Heart right ventricle (tissue), 16 donors: ENCODE data around the gene OMG. TPM values are rescaled to one million over a fixed set of nuclear protein-coding genes. Genes with fewer than 3 reads are reported as not detected.
"Not testable (repeated sequence)": the region's sequence is repeated elsewhere in the genome, so short reads cannot be mapped to it uniquely, and the experiment has no call there.

Experiments used
- ATAC-seq, 8 donors: fragments of 200-7000 bp; cut with Tn5 transposase; one replicate each; pipeline ENCODE4 v1.9.1; 2020; ENCODE audit warnings: mild to moderate bottlenecking in 8 of 8, moderate library complexity in 8 of 8, moderate number of reproducible peaks in 1 of 8
- DNase-seq, 2 donors: peaks; one replicate each; pipeline ENCODE4 v3.0.0-alpha.2; 2020
- H3K27ac ChIP-seq, 10 donors: fragments of 200-600 bp; sonication (generic) in 2 of 10; one replicate each; pipeline versions ENCODE4 v1.5.0 to v1.8.0; 2020 to 2022; ENCODE audit warnings: mild to moderate bottlenecking in 3 of 10
- H3K27me3 ChIP-seq, 7 donors: fragments of 200-600 bp; one replicate each; pipeline ENCODE4 v1.8.0; 2021 to 2022; ENCODE audit warnings: mild to moderate bottlenecking in 2 of 7
- H3K36me3 ChIP-seq, 9 donors: fragments of 200-600 bp; sonication (generic) in 1 of 9; one replicate each; pipeline versions ENCODE4 v1.5.0 to v1.8.0; 2020 to 2022; ENCODE audit warnings: mild to moderate bottlenecking in 2 of 9
- H3K4me1 ChIP-seq, 9 donors: fragments of 200-600 bp; sonication (generic) in 1 of 9; one replicate each; pipeline versions ENCODE4 v1.5.0 to v1.8.0; 2020 to 2022; ENCODE audit warnings: mild to moderate bottlenecking in 4 of 9
- H3K4me3 ChIP-seq, 10 donors: fragments of 200-600 bp; sonication (generic) in 2 of 10; one replicate each; pipeline versions ENCODE4 v1.5.0 to v1.8.0; 2020 to 2022; ENCODE audit warnings: mild to moderate bottlenecking in 7 of 10, moderate library complexity in 2 of 10
- H3K9me3 ChIP-seq, 11 donors: fragments of 200-600 bp in 10 of 11; sonication (generic) in 2 of 11; one replicate each; pipeline versions ENCODE4 v1.5.0 to v1.8.0; 2013 to 2022; ENCODE audit warnings: mild to moderate bottlenecking in 2 of 11, control low read depth in 1 of 11, moderate library complexity in 1 of 11
- WGBS, 2 donors: extraction: QIAGEN DNeasy Blood & Tissue Kit; methylation state at CpG; one replicate each; pipeline ENCODE4 v1.1.7; 2013; ENCODE audit warnings: inconsistent platforms in 1 of 2; 5-methylcytosine and 5-hydroxymethylcytosine counted together
- intact Hi-C, 10 donors: fragments of 100-400 bp; cut with DNase I; formaldehyde crosslinking; loops; one replicate each; pipeline versions ENCODE4 v1.11.1 to v1.14.2; 2022
- polyA plus RNA-seq, 2 donors: library from polyadenylated mRNA; stranded (reverse); fragments of 200-250 nt; gene quantifications; one replicate each; pipeline ENCODE4 v1.2.3, GENCODE V29; 2013
- total RNA-seq, 10 donors: library from RNA; stranded (reverse); fragmentation: NEBNext Ultra II Directional in 3 of 10; extraction: Animal tissue kit (Norgen Biotek cat#: 25700) in 3 of 10; gene quantifications; one replicate each; pipeline versions ENCODE4 v1.2.1 to v1.2.4, GENCODE V29; 2021 to 2023
- TF ChIP-seq, protein P1 (sequence below), 9 donors: fragments of 200-600 bp; sonication (generic) in 2 of 9; IDR thresholded peaks; one replicate each; pipeline versions ENCODE4 v1.5.0 to v1.8.0; 2021 to 2022; ENCODE audit warnings: antibody characterized with exemption in 9 of 9, mild to moderate bottlenecking in 5 of 9, moderate library complexity in 1 of 9
- donor health status: Arrhythmogenic right ventricular cardiomyopathy.
- donor health status: ischemic (EF 13 %, LVEDD 7.1; RV severe dilation, severe dysfunction).
- donor health status: healthy with polysubstance abuse.
- donor health status: DM: no; HTN: yes; CAD: no.
- donor health status: DM: no; HTN: no; CAD: no.
- donor health status: ischemic (EF 25% LVEDD 6.9; RV normal size, moderate dysfunction).
- donor health status: ischemic (EF 25% LVEDD 5.7; RV mildly dilated, moderate dysfunction).
- donor health status: healthy.
- donor health status: DM: yes; HTN: yes; CAD: no.
- donor health status: Ischemic cardiomyopathy.
- donor health status: ischemic (EF 35%, LVEDD 5.7; RV mildly dilated, moderate dysfunction).
- donor health status: nonischemic (EF 11% LVEDD 7.7; RV severe dilation, severe dysfunction).
- donor health status: DM: yes; HTN: yes; CAD: no.
- donor health status: PGD.
- donor health status: ischemic (EF 29% LVEDD 5.4; RV normal size, mild dysfunction).
- donor health status: nonischemic (EF 23%, LVEDD 6.1; RV moderate dilation, normal function).

The OMG gene
- total and polyA plus RNA-seq, 12 donors: 0.07 to 0.77 (median 0.36) TPM; not detected in 7

DNA sequence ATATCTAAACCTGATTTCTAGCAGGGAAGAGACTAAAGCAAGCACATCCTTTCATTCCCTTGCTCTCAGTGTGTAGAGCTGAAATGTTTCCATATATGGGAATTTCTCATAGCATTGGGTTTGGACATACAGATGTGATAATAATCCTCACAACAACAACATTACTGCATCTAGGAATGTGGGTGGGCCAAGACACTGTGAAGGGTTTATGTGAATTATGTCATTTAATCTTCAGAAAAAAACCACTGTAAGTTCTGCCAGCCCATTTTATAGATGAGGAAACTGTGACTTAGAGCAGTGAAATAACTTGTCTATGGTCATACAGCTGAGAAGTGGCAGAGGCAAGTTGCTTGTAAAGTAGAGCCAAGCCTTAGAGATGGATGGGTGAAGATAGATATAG lies 5.2 kb downstream of the OMG start:
- TF ChIP-seq, protein P1, sequence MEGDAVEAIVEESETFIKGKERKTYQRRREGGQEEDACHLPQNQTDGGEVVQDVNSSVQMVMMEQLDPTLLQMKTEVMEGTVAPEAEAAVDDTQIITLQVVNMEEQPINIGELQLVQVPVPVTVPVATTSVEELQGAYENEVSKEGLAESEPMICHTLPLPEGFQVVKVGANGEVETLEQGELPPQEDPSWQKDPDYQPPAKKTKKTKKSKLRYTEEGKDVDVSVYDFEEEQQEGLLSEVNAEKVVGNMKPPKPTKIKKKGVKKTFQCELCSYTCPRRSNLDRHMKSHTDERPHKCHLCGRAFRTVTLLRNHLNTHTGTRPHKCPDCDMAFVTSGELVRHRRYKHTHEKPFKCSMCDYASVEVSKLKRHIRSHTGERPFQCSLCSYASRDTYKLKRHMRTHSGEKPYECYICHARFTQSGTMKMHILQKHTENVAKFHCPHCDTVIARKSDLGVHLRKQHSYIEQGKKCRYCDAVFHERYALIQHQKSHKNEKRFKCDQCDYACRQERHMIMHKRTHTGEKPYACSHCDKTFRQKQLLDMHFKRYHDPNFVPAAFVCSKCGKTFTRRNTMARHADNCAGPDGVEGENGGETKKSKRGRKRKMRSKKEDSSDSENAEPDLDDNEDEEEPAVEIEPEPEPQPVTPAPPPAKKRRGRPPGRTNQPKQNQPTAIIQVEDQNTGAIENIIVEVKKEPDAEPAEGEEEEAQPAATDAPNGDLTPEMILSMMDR (IDR thresholded peaks at IDR 0.05): no peak
- H3K36me3 ChIP-seq: peaks cover 0 to 49% (median 0%) of the 10 kb centered on the region in 9 donors
- no peak overlapping the region for H3K27ac ChIP-seq
- no peak for ATAC-seq
- intact Hi-C loops: no loop called here
- no peak for DNase-seq
- no peaks in the 10 kb centered on the region for H3K27me3 ChIP-seq
- no peak overlapping the region for H3K4me3 ChIP-seq
- H3K4me1 ChIP-seq: peaks cover 0 to 9% (median 0%) of the 10 kb centered on the region in 9 donors
- H3K9me3 ChIP-seq: no peaks in the 10 kb centered on the region

DNA sequence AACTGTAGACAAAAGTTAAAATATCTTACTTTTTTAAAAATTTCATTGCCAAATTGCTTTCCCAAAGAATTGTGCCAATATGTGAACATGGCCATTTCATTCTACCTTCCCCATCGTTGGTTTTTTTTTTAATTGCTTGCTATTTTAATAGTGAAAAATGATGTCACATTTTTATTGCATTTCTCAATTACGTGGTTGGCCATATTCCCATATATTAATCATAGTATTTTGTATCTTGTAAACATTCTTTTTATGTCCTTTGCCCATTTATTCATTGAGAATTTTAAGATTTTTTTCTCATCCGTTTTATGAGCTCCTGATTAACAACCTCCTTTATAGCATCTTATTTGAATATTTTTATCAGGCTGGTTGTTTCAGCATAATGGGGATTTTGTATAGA lies 7.2 kb downstream of the OMG start:
- Histone ChIP-seq H3K4me1 (peaks cover 0 to 7% (median 0%) of the 10 kb centered on the region in 9 donors), H3K4me3 (no peak overlapping the region), H3K36me3 (peaks cover 0 to 52% (median 0%) of the 10 kb centered on the region in 9 donors), H3K9me3 (no peaks in the 10 kb centered on the region), H3K27me3 (no peaks in the 10 kb centered on the region), H3K27ac (no peak overlapping the region)
- intact Hi-C loops: no loop called here
- ATAC-seq (no peak), DNase-seq (no peak)
- TF ChIP-seq, protein P1 (IDR thresholded peaks at IDR 0.05): no peak
- 83 to 93% methylated on average over 3 of the region's 3 CpGs for WGBS, 2 donors

DNA sequence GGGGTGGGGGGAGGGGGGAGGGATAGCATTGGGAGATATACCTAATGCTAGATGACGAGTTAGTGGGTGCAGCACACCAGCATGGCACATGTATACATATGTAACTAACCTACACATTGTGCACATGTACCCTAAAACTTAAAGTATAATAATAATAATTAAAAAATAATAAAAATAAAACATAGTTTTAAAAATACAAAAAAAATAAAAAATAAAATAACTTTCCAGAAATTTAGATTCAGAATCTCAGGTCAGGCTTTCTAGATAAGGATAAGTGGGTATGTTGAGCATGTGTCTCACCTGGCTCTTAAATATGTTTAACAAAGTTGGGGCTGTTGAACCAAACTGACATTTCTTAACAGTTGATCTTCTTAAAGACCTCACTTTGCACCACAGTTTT lies 9.1 kb downstream of the OMG start:
- intact Hi-C loops, DNase-seq: not testable (repeated sequence)
- H3K36me3 ChIP-seq: peaks cover 0 to 55% (median 0%) of the 10 kb centered on the region in 9 donors

DNA sequence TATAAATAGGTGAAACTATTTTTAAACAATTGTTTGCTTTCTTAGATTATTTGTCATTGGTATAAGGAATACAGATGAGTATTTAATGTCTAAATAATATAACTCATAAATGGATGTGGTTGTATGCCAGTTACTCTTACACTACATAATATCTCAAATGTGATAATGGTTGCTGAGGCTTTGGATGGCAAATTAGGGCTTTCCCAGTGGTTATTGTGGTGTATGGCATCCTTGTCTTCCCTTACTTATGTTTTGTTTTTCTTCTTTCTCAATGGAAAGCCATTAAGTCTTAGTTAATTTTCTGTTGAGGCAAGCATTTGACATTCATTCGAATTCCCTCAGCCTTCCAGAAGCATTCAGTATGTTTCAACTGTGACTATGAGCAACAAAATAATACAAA lies 10.5 kb downstream of the OMG start:
- WGBS, 2 donors: 93% methylated on average over 1 of the region's 1 CpG
- intact Hi-C loops: no loop called here
- ATAC-seq (no peak), DNase-seq (no peak)
- TF ChIP-seq, protein P1 (IDR thresholded peaks at IDR 0.05): no peak
- Histone ChIP-seq H3K4me3 (no peak overlapping the region), H3K27ac (no peak overlapping the region), H3K36me3 (peaks cover 0 to 56% (median 0%) of the 10 kb centered on the region in 9 donors), H3K4me1 (peaks cover 0 to 5% (median 0%) of the 10 kb centered on the region in 9 donors), H3K27me3 (no peaks in the 10 kb centered on the region), H3K9me3 (no peaks in the 10 kb centered on the region)

More for the DNA sequence above, 9.1 kb downstream of the OMG start:
- WGBS, 2 donors: 44 to 100% methylated on average over 1 of the region's 1 CpG
- not testable (repeated sequence) for H3K9me3 ChIP-seq, H3K4me1 ChIP-seq, ATAC-seq, H3K4me3 ChIP-seq, H3K27ac ChIP-seq, H3K27me3 ChIP-seq

DNA sequence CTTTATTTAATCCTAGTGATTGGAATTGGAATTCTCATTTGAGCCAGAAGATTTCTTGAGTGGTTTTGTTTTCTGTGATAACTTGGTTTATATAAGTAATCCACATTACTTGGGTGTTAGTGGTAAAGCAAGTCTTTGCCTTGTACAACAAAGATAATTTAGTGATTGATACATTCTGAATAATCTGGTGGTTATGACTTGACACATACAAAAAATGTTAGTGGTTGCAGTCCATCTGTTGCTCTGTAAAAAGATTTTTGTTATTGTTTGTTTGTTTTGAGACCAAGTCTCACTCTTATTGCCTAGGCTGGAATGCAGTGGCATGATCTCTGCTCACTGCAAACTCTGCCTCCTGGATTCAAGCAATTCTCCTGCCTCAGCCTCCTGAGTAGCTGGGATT lies 13.2 kb downstream of the OMG start:
- DNase-seq: no peak

More for the DNA sequence above, 13.2 kb downstream of the OMG start:
- Histone ChIP-seq H3K36me3 (peaks cover 0 to 69% (median 0%) of the 10 kb centered on the region in 9 donors), H3K4me1 (no peaks in the 10 kb centered on the region), H3K9me3 (no peaks in the 10 kb centered on the region), H3K27me3 (no peaks in the 10 kb centered on the region), H3K27ac (no peak overlapping the region), H3K4me3 (no peak overlapping the region)
- intact Hi-C loops: no loop called here
- no peak for ATAC-seq
- TF ChIP-seq, protein P1 (IDR thresholded peaks at IDR 0.05): no peak
